K562 (cell line): ENCODE results near the gene HPSE2. TPM values are rescaled to one million over a fixed set of nuclear protein-coding genes. Genes with fewer than 3 reads are reported as not detected.

ENCODE experiments used
- ATAC-seq: fragments of 200-7000 bp; cut with Tn5 transposase; 3 replicates; pipeline ENCODE4 v1.9.1; 2020; ENCODE audit warnings: moderate library complexity
- BruUV-seq: library from RNA; stranded (reverse); fragments of 400-500 nt; replicated peaks from 2 replicates; lab custom pipeline; 2021; lab: Mats Ljungman, UMichigan
- CTCF ChIA-PET: fragments of 300-600 bp; formaldehyde crosslinking; extraction: SDS; loops from one replicate; lab custom pipeline; 2021; ENCODE audit warnings: low intra/inter-chr PET ratio; lab: Yijun Ruan, JAX
- POLR2A ChIA-PET: fragments of 300-600, 350-650 bp; sonication (Branson Sonifier 250); formaldehyde crosslinking; extraction: SDS; loops from one replicate; lab custom pipeline; 2021; ENCODE audit warnings: antibody characterized with exemption, inconsistent platforms; lab: Yijun Ruan, JAX
- DNase-seq, 4 experiments: peaks; one replicate each; pipeline versions ENCODE4 v3.0.0 to v3.0.0-alpha.2; 2011 to 2018; ENCODE audit warnings: low spot score in 3 of 4, mixed read lengths in 3 of 4; ENCODE audit errors: extremely low read depth in 1 of 4
- FAIRE-seq: peaks from 2 replicates; lab custom pipeline; 2011; peaks lifted over from hg19 to GRCh38; lab: Jason Lieb, UNC
- H2AFZ ChIP-seq: 2 replicates; pipeline ENCODE4 v1.6.0; 2011; ENCODE audit warnings: low read depth, low read length, control low read depth, inconsistent platforms
- H3K27ac ChIP-seq: fragments of 200-600 bp; 3 replicates; pipeline ENCODE4 v1.8.0; 2011; ENCODE audit warnings: low read depth, mild to moderate bottlenecking, control low read depth, inconsistent platforms, low read length, moderate library complexity, mixed read lengths; ENCODE audit errors: extremely low read depth
- H3K27me3 ChIP-seq, 2 experiments: fragments of 300-600 bp in 1 of 2; 2 replicates in 1 of 2; 3 replicates in 1 of 2; pipeline versions ENCODE4 v1.6.0 to v1.8.0; 2011; ENCODE audit warnings: inconsistent platforms in 2 of 2, low read length in 2 of 2, mild to moderate bottlenecking in 1 of 2, mixed read lengths in 1 of 2, moderate library complexity in 1 of 2; ENCODE audit not compliant: control insufficient read depth in 2 of 2, insufficient read depth in 2 of 2
- H3K36me3 ChIP-seq: fragments of 300-600 bp; 3 replicates; pipeline ENCODE4 v1.8.0; 2011; ENCODE audit warnings: mild to moderate bottlenecking, low read length, inconsistent platforms; ENCODE audit not compliant: control insufficient read depth, insufficient read depth
- H3K4me1 ChIP-seq, 2 experiments: fragments of 200-600 bp in 1 of 2; replicated peaks in 1 of 2; 2 replicates in 1 of 2; 3 replicates in 1 of 2; pipeline versions ENCODE4 v1.5.1 to v1.8.0; 2011; ENCODE audit warnings: inconsistent platforms in 2 of 2, low read length in 2 of 2, mild to moderate bottlenecking in 1 of 2, mixed read lengths in 1 of 2, moderate library complexity in 1 of 2; ENCODE audit not compliant: control insufficient read depth in 2 of 2, insufficient read depth in 2 of 2
- H3K4me2 ChIP-seq: 2 replicates; pipeline ENCODE4 v1.6.1; 2011; ENCODE audit warnings: low read length, control low read depth, inconsistent platforms, mixed read lengths; ENCODE audit not compliant: insufficient read depth
- H3K4me3 ChIP-seq: fragments of 200-600 bp; sonication (generic), shearing (Covaris generic); 2 replicates; pipeline ENCODE4 v1.5.1; 2016; ENCODE audit warnings: control low read depth, inconsistent platforms
- H3K79me2 ChIP-seq: fragments of 200-600 bp; 3 replicates; pipeline ENCODE4 v1.8.0; 2011; ENCODE audit warnings: low read length, inconsistent platforms; ENCODE audit not compliant: control insufficient read depth, insufficient read depth
- H3K9ac ChIP-seq, 2 experiments: 2 replicates each; pipeline versions ENCODE4 v1.6.0 to v1.6.1; 2011; ENCODE audit warnings: low read depth in 2 of 2, low read length in 2 of 2, control low read depth in 1 of 2, inconsistent platforms in 1 of 2, mild to moderate bottlenecking in 1 of 2, mixed read lengths in 1 of 2; ENCODE audit not compliant: insufficient read depth in 1 of 2
- H3K9me1 ChIP-seq: one replicate; pipeline ENCODE4 v1.6.0; 2011; ENCODE audit warnings: inconsistent platforms, mild to moderate bottlenecking, low read length, moderate library complexity; ENCODE audit not compliant: control insufficient read depth, insufficient read depth
- H3K9me3 ChIP-seq: replicated peaks from 2 replicates; pipeline ENCODE4 v1.5.1; 2011; ENCODE audit warnings: low read depth, low read length, inconsistent platforms; ENCODE audit not compliant: control insufficient read depth, insufficient read depth
- H4K20me1 ChIP-seq: replicated peaks from 2 replicates; pipeline ENCODE4 v1.6.1; 2011; ENCODE audit warnings: low read length, inconsistent platforms, mixed read lengths; ENCODE audit not compliant: control insufficient read depth, insufficient read depth
- CREB1 ChIP-seq, 2 experiments: sonication (generic) in 1 of 2; formaldehyde crosslinking in 1 of 2; IDR thresholded peaks; 2 replicates each; pipeline versions ENCODE4 v1.6.1 to v1.8.0; 2012 to 2022; ENCODE audit warnings: inconsistent platforms in 1 of 2, mild to moderate bottlenecking in 1 of 2, missing genetic modification reagents in 1 of 2, moderate library complexity in 1 of 2
- E2F6 ChIP-seq, 2 experiments: IDR thresholded peaks; 2 replicates each; pipeline ENCODE4 v1.6.1; 2011; ENCODE audit warnings: borderline replicate concordance in 1 of 2, control low read depth in 1 of 2, low read depth in 1 of 2, low read length in 1 of 2, mild to moderate bottlenecking in 1 of 2, mixed read lengths in 1 of 2, moderate library complexity in 1 of 2; ENCODE audit not compliant: insufficient read depth in 1 of 2, insufficient read length in 1 of 2, poor library complexity in 1 of 2, severe bottlenecking in 1 of 2; ENCODE audit errors: extremely low read depth in 1 of 2
- ELK3 ChIP-seq: fragments of 450-650 bp; formaldehyde crosslinking; IDR thresholded peaks from 2 replicates; pipeline ENCODE4 v1.4.0; 2020; ENCODE audit warnings: mild to moderate bottlenecking
- EWSR1 ChIP-seq: fragments of 450-650 bp; IDR thresholded peaks from 2 replicates; pipeline ENCODE4 v1.6.1; 2018; ENCODE audit warnings: borderline replicate concordance, mild to moderate bottlenecking, low read depth, moderate library complexity; ENCODE audit not compliant: partially characterized antibody
- GTF2E2 ChIP-seq: fragments of 200-800 bp; sonication (Bioruptor generic); IDR thresholded peaks from 2 replicates; pipeline ENCODE4 v1.6.1; 2016; ENCODE audit warnings: missing genetic modification characterization, missing compliant biosample characterization
- SP1 ChIP-seq: sonication (generic); formaldehyde crosslinking; IDR thresholded peaks from 2 replicates; pipeline ENCODE4 v1.8.1; 2022; ENCODE audit warnings: mild to moderate bottlenecking, missing genetic modification reagents
- WGBS: fragments of 100-300 bp; shearing (Covaris generic); methylation state at CpG from one replicate; pipeline ENCODE4 v1.1.6; 2016; ENCODE audit warnings: low coverage, mixed read lengths; ENCODE audit not compliant: insufficient coverage; ENCODE audit errors: missing lambda C conversion rate; 5-methylcytosine and 5-hydroxymethylcytosine counted together
- in situ Hi-C: fragments of 300-500 bp; cut with MboI; formaldehyde crosslinking; loops from 4 replicates; pipeline ENCODE4 v1.15.0; 2018; ENCODE audit warnings: inconsistent platforms, mixed read lengths
- intact Hi-C: fragments of 100-400 bp; cut with micrococcal nuclease; formaldehyde crosslinking; loops from 2 replicates; pipeline ENCODE4 v1.14.2; 2022
- polyA plus RNA-seq, 8 experiments: library from polyadenylated mRNA; depleted of rRNA in 4 of 8; stranded (reverse) in 5 of 8; unstranded in 3 of 8; fragments of >200 nt; fragmentation: Nextera tagmentation in 2 of 8; fragmentation: Illumina TruSeq in 1 of 8; extraction: Ambion mirVana in 2 of 8; extraction: Trizol in 1 of 8; gene quantifications; 2 replicates each; pipeline versions ENCODE4 v1.2.1 to v1.2.3, GENCODE V29; 2011 to 2014; ENCODE audit warnings: inconsistent platforms in 1 of 8, missing spikeins in 1 of 8
- total RNA-seq, 7 experiments: library from RNA; depleted of rRNA in 6 of 7; stranded (reverse); fragments of >200 nt in 6 of 7; fragmentation: Illumina TruSeq in 2 of 7; extraction: Trizol in 2 of 7; gene quantifications; 2 replicates each; pipeline versions ENCODE4 v1.2.1 to v1.2.3, GENCODE V29; 2011 to 2021; ENCODE audit warnings: low replicate concordance in 1 of 7

Gene HPSE2
- total and polyA plus RNA-seq, 9 of the 15 experiments (the other 6 are each of a cell fraction or from before 2014, with no cell fraction given): 0.03 to 0.10 (median 0.04) TPM; not detected in 2

- no peaks in the 10 kb centered on the region for H3K9me3 ChIP-seq
- intact Hi-C loops (no loop called here), in situ Hi-C loops (no loop called here)
- ATAC-seq (no peak), FAIRE-seq (no peak), DNase-seq (peak in 2 of 4 experiments; percentile 7 to 10)
- H2AFZ ChIP-seq: peak overlapping the region; percentile 45
- no peak overlapping the region for H3K4me3 ChIP-seq
- H3K4me1 ChIP-seq: peaks cover 0 to 12% of the 10 kb centered on the region in 2 experiments; a peak in 2 of 5 replicates
- no peaks in the 10 kb centered on the region for H4K20me1 ChIP-seq
- TF ChIP-seq GTF2E2 (tag) (no peak), SP1 (CRISPR knock-in tag) (no peak), E2F6 (IDR thresholded peaks at IDR 0.05; ENCODE audit: borderline replicate concordance in 1 of 2, extremely low read depth in 1 of 2, insufficient read depth in 1 of 2, insufficient read length in 1 of 2, low read depth in 1 of 2, low read length in 1 of 2, poor library complexity in 1 of 2, severe bottlenecking in 1 of 2) (peak in 1 of 2 experiments; percentile 69), EWSR1 (no peak), CREB1 (IDR thresholded peaks at IDR 0.05) (no peak), CREB1 (CRISPR knock-in tag; IDR thresholded peaks at IDR 0.05) (no peak), ELK3 (no peak)
- H3K4me2 ChIP-seq: no peak overlapping the region
- BruUV-seq: no TSS peak
- H3K9me1 ChIP-seq: no peaks in the 10 kb centered on the region
- WGBS: 11% methylated on average over 24 of the region's 49 CpGs
- no peak overlapping the region for H3K9ac ChIP-seq
- ChIA-PET CTCF (no interaction called here), POLR2A (no interaction called here)
- H3K36me3 ChIP-seq: no peaks in the 10 kb centered on the region
- no peaks in the 10 kb centered on the region for H3K79me2 ChIP-seq
- H3K27ac ChIP-seq: no peak overlapping the region
- H3K27me3 ChIP-seq: peaks cover 14 to 45% of the 10 kb centered on the region in 2 experiments; a peak in 3 of 5 replicates
Measured at GRCh38 chr10:99234041-99234790, 1.4 kb downstream of the HPSE2 start.
